ENCODE data around the gene PARVB. TPM values are rescaled to one million over a fixed set of nuclear protein-coding genes. Genes with fewer than 3 reads are reported as not detected.

PARVB gene
- total and polyA plus RNA-seq, 9 of the 15 experiments (the other 6 are each of a cell fraction or from before 2014, with no cell fraction given) = 1.1 to 59.2 (median 29.2) TPM

GRCh38 chr22:44199164-44199563, 175.1 kb downstream of the PARVB start:
- TF ChIP-seq SMAD3 (CRISPR knock-in tag; conservative IDR thresholded peaks at IDR 0.05) (no peak), CBFA2T3 (IDR thresholded peaks at IDR 0.05) (no peak), EZH2 (IDR thresholded peaks at IDR 0.05; ENCODE audit: borderline replicate concordance, low read depth, low read length) (no peak), ZNF785 (CRISPR knock-in tag; IDR thresholded peaks at IDR 0.05) (no peak), ZNF134 (CRISPR knock-in tag; conservative IDR thresholded peaks at IDR 0.05) (no peak), U2AF1 (optimal IDR thresholded peaks at IDR 0.05; ENCODE audit: low read depth, low read length) (no peak)
- no TSS peak for BruUV-seq (replicated peaks)
- H3K9ac ChIP-seq (ENCODE audit: insufficient read depth in 1 of 2, low read depth in 2 of 2, low read length in 2 of 2) = no peak overlapping the region
- ATAC-seq (no peak), DNase-seq (ENCODE audit: extremely low read depth in 1 of 4, low spot score in 3 of 4) (no peak), FAIRE-seq (no peak)
- peaks cover 0 to 5% of the 10 kb centered on the region in 2 experiments; a peak in 1 of 5 replicates for H3K4me1 ChIP-seq (replicated peaks in 1 of 2; ENCODE audit: control insufficient read depth in 2 of 2, insufficient read depth in 2 of 2, low read length in 2 of 2)
- intact Hi-C loops (cut with micrococcal nuclease) (no loop called here), in situ Hi-C loops (cut with MboI) (no loop called here)
- no peaks in the 10 kb centered on the region for H3K9me1 ChIP-seq (ENCODE audit: control insufficient read depth, insufficient read depth, low read length)
- H3K27me3 ChIP-seq (ENCODE audit: control insufficient read depth in 2 of 2, insufficient read depth in 2 of 2, low read length in 2 of 2) = peaks cover 3 to 17% of the 10 kb centered on the region in 2 experiments; a peak in 3 of 5 replicates
- no peak overlapping the region for H3K27ac ChIP-seq (ENCODE audit: extremely low read depth, low read depth, low read length)
- H3K79me2 ChIP-seq (ENCODE audit: control insufficient read depth, insufficient read depth, low read length) = no peaks in the 10 kb centered on the region
- ChIA-PET CTCF (ENCODE audit: low intra/inter-chr PET ratio) (no interaction called here), POLR2A (no interaction called here)
- WGBS (ENCODE audit: insufficient coverage, low coverage, missing lambda C conversion rate) = 0% methylated on average over 2 of the region's 2 CpGs
- no peak overlapping the region for H2AFZ ChIP-seq (ENCODE audit: low read depth, low read length)
- H3K9me3 ChIP-seq (replicated peaks; ENCODE audit: control insufficient read depth, insufficient read depth, low read depth, low read length) = no peaks in the 10 kb centered on the region
- no peaks in the 10 kb centered on the region; the same call in 1 of the 2 replicates for H4K20me1 ChIP-seq (replicated peaks; ENCODE audit: control insufficient read depth, insufficient read depth, low read length)
- H3K36me3 ChIP-seq (ENCODE audit: control insufficient read depth, insufficient read depth, low read length) = no peaks in the 10 kb centered on the region
- no peak overlapping the region for H3K4me3 ChIP-seq
- H3K4me2 ChIP-seq (ENCODE audit: insufficient read depth, low read length) = no peak overlapping the region

GRCh38 chr22:44199866-44200265, 175.8 kb downstream of the PARVB start:
- Histone ChIP-seq H3K36me3 (ENCODE audit: control insufficient read depth, insufficient read depth, low read length) (no peaks in the 10 kb centered on the region), H3K27ac (ENCODE audit: extremely low read depth, low read depth, low read length) (no peak overlapping the region), H3K9ac (ENCODE audit: insufficient read depth in 1 of 2, low read depth in 2 of 2, low read length in 2 of 2) (no peak overlapping the region), H3K4me3 (no peak overlapping the region), H3K9me3 (replicated peaks; ENCODE audit: control insufficient read depth, insufficient read depth, low read depth, low read length) (no peaks in the 10 kb centered on the region), H3K4me1 (replicated peaks in 1 of 2; ENCODE audit: control insufficient read depth in 2 of 2, insufficient read depth in 2 of 2, low read length in 2 of 2) (peaks cover 0 to 5% of the 10 kb centered on the region in 2 experiments; a peak in 1 of 5 replicates), H2AFZ (ENCODE audit: low read depth, low read length) (no peak overlapping the region), H3K79me2 (ENCODE audit: control insufficient read depth, insufficient read depth, low read length) (no peaks in the 10 kb centered on the region), H3K9me1 (ENCODE audit: control insufficient read depth, insufficient read depth, low read length) (no peaks in the 10 kb centered on the region), H3K4me2 (ENCODE audit: insufficient read depth, low read length) (no peak overlapping the region), H4K20me1 (replicated peaks; ENCODE audit: control insufficient read depth, insufficient read depth, low read length) (no peaks in the 10 kb centered on the region; the same call in 1 of the 2 replicates), H3K27me3 (ENCODE audit: control insufficient read depth in 2 of 2, insufficient read depth in 2 of 2, low read length in 2 of 2) (peaks cover 3 to 24% of the 10 kb centered on the region in 2 experiments; a peak in 3 of 5 replicates)
- no TSS peak for BruUV-seq (replicated peaks)
- ChIA-PET CTCF (ENCODE audit: low intra/inter-chr PET ratio) (interaction anchor here (0.6 kb wide), 1 partner anchor 1899 kb away, joined by 3 read pairs; no protein-coding TSS in a partner anchor), POLR2A (no interaction called here)
- intact Hi-C loops (cut with micrococcal nuclease) = no loop called here
- no peak for FAIRE-seq
- DNase-seq (ENCODE audit: extremely low read depth in 1 of 4, low spot score in 3 of 4) = no peak
- in situ Hi-C loops (cut with MboI) = no loop called here
- ATAC-seq = no peak
- 3% methylated on average over 5 of the region's 5 CpGs for WGBS (ENCODE audit: insufficient coverage, low coverage, missing lambda C conversion rate)
- TF ChIP-seq ZNF12 (CRISPR knock-in tag; IDR thresholded peaks at IDR 0.05) (no peak), BRF2 (IDR thresholded peaks at IDR 0.05; ENCODE audit: borderline replicate concordance, insufficient read depth, insufficient read length) (no peak), ZBTB9 (CRISPR knock-in tag; IDR thresholded peaks at IDR 0.05) (no peak), ZNF444 (CRISPR knock-in tag; IDR thresholded peaks at IDR 0.05) (no peak), ZFP91 (CRISPR knock-in tag; IDR thresholded peaks at IDR 0.05) (no peak), SMC3 (conservative IDR thresholded peaks at IDR 0.05; ENCODE audit: insufficient read depth, low read depth, low read length) (no peak), TARDBP (IDR thresholded peaks at IDR 0.05) (no peak), E2F3 (CRISPR knock-in tag; IDR thresholded peaks at IDR 0.05) (no peak)
